Measurements from ENCODE around the gene SHC3. TPM values are rescaled to one million over a fixed set of nuclear protein-coding genes. Genes with fewer than 3 reads are reported as not detected.

Gene SHC3
- total RNA-seq, 1 donor from 2014 or later, result 1.4 TPM

- ATAC-seq, result no peak
Measured at GRCh38 chr9:89186960-89187359, 8.3 kb upstream of the SHC3 start.

GRCh38 chr9:89185980-89186379 is 7.4 kb upstream of the SHC3 start:
- no peak for ATAC-seq

GRCh38 chr9:89183146-89183545 is 4.5 kb upstream of the SHC3 start:
- ATAC-seq, result no peak

GRCh38 chr9:89182369-89182768 is 3.8 kb upstream of the SHC3 start:
- ATAC-seq, result no peak

GRCh38 chr9:89179895-89180734 is 1.5 kb upstream of the SHC3 start:
- ATAC-seq, result peak; percentile 91

- ATAC-seq, result no peak
Measured at GRCh38 chr9:89179540-89179894, 899 bp upstream of the SHC3 start.

- no peak for ATAC-seq
Measured at GRCh38 chr9:89178830-89179539, 367 bp upstream of the SHC3 start.

GRCh38 chr9:89177012-89177943 is 1.3 kb downstream of the SHC3 start:
- ATAC-seq, result no peak

GRCh38 chr9:89175828-89176261 is 2.8 kb downstream of the SHC3 start:
- no peak for ATAC-seq

- ATAC-seq, result no peak
Measured at GRCh38 chr9:89174291-89174690, 4.3 kb downstream of the SHC3 start.

GRCh38 chr9:89173072-89173471 is 5.5 kb downstream of the SHC3 start:
- ATAC-seq, result no peak

- ATAC-seq, result no peak
Measured at GRCh38 chr9:89172398-89172797, 6.2 kb downstream of the SHC3 start.

GRCh38 chr9:89171693-89172092 is 6.9 kb downstream of the SHC3 start:
- no peak for ATAC-seq

GRCh38 chr9:89171231-89171630 is 7.4 kb downstream of the SHC3 start:
- ATAC-seq, result no peak

- ATAC-seq, result peak; percentile 80
Measured at GRCh38 chr9:89168901-89169813, 9.5 kb downstream of the SHC3 start.

- ATAC-seq, result no peak
Measured at GRCh38 chr9:89167788-89168187, 10.8 kb downstream of the SHC3 start.

- no peak for ATAC-seq
Measured at GRCh38 chr9:89166852-89167251, 11.8 kb downstream of the SHC3 start.

GRCh38 chr9:89165880-89166279 is 12.7 kb downstream of the SHC3 start:
- ATAC-seq, result no peak

- no peak for ATAC-seq
Measured at GRCh38 chr9:89165341-89165740, 13.3 kb downstream of the SHC3 start.

- ATAC-seq, result no peak
Measured at GRCh38 chr9:89161221-89161620, 17.4 kb downstream of the SHC3 start.

GRCh38 chr9:89160806-89161205 is 17.8 kb downstream of the SHC3 start:
- no peak for ATAC-seq

Data from esophagus mucosa (tissue), 1 donor.